ENCODE measurements around the gene PIK3R6. TPM values are rescaled to one million over a fixed set of nuclear protein-coding genes. Genes with fewer than 3 reads are reported as not detected.

The PIK3R6 gene
- total RNA-seq, 4 donors from 2014 or later: 2.0 to 3.7 (median 2.4) TPM

GRCh38 chr17:8875957-8876356, 8.5 kb upstream of the PIK3R6 start:
- TF ChIP-seq CTCF (IDR thresholded peaks at IDR 0.05; ENCODE audit: low read depth): no peak

- no peak for TF ChIP-seq CTCF (IDR thresholded peaks at IDR 0.05; ENCODE audit: low read depth)
Observed at GRCh38 chr17:8875436-8875835, 8.0 kb upstream of the PIK3R6 start.

- TF ChIP-seq CTCF (IDR thresholded peaks at IDR 0.05; ENCODE audit: low read depth): no peak
Observed at GRCh38 chr17:8873801-8874715, 6.6 kb upstream of the PIK3R6 start.

- no peak for TF ChIP-seq CTCF (IDR thresholded peaks at IDR 0.05; ENCODE audit: low read depth)
Observed at GRCh38 chr17:8872705-8873435, 5.4 kb upstream of the PIK3R6 start.

- no peak for TF ChIP-seq CTCF (IDR thresholded peaks at IDR 0.05; ENCODE audit: low read depth)
Observed at GRCh38 chr17:8872036-8872704, 4.7 kb upstream of the PIK3R6 start.

GRCh38 chr17:8871081-8871581, 3.7 kb upstream of the PIK3R6 start:
- no peak for TF ChIP-seq CTCF (IDR thresholded peaks at IDR 0.05; ENCODE audit: low read depth)
